Liver (tissue), 9 donors: ENCODE results near the gene TRIM59. TPM values are rescaled to one million over a fixed set of nuclear protein-coding genes. Genes with fewer than 3 reads are reported as not detected.

Source experiments
- DNase-seq: peaks from one replicate; pipeline ENCODE4 v3.0.0-alpha.2; 2017; ENCODE audit warnings: low spot score
- H3K27ac ChIP-seq, 2 donors: one replicate each; pipeline ENCODE4 v1.7.0; 2013; ENCODE audit warnings: inconsistent platforms in 2 of 2, low read length in 2 of 2, control low read depth in 1 of 2, low read depth in 1 of 2, mild to moderate bottlenecking in 1 of 2
- H3K27me3 ChIP-seq, 4 donors: one replicate each; pipeline versions ENCODE4 v1.6.1 to v1.7.0; 2013; ENCODE audit warnings: low read length in 3 of 4, inconsistent platforms in 1 of 4, mild to moderate bottlenecking in 1 of 4, moderate library complexity in 1 of 4; ENCODE audit not compliant: control insufficient read depth in 4 of 4, insufficient read depth in 4 of 4
- H3K36me3 ChIP-seq, 4 donors: one replicate each; pipeline versions ENCODE4 v1.6.1 to v1.7.0; 2013; ENCODE audit warnings: low read length in 3 of 4, mild to moderate bottlenecking in 3 of 4, low read depth in 1 of 4, moderate library complexity in 1 of 4; ENCODE audit not compliant: control insufficient read depth in 4 of 4, insufficient read depth in 3 of 4
- H3K4me1 ChIP-seq, 4 donors: one replicate each; pipeline versions ENCODE4 v1.6.1 to v1.7.0; 2013; ENCODE audit warnings: low read length in 3 of 4, mild to moderate bottlenecking in 3 of 4, moderate library complexity in 1 of 4; ENCODE audit not compliant: control insufficient read depth in 4 of 4, insufficient read depth in 4 of 4
- H3K4me3 ChIP-seq, 3 donors: one replicate each; pipeline versions ENCODE4 v1.6.1 to v1.7.0; 2013; ENCODE audit warnings: low read length in 3 of 3, control low read depth in 1 of 3, low read depth in 1 of 3, mild to moderate bottlenecking in 1 of 3
- H3K9ac ChIP-seq, 2 donors: one replicate each; pipeline ENCODE4 v1.7.0; 2013; ENCODE audit warnings: low read length in 2 of 2, mild to moderate bottlenecking in 2 of 2, moderate library complexity in 2 of 2, control low read depth in 1 of 2, low read depth in 1 of 2
- H3K9me3 ChIP-seq, 4 donors: one replicate each; pipeline versions ENCODE4 v1.6.1 to v1.7.0; 2013; ENCODE audit warnings: low read length in 3 of 4; ENCODE audit not compliant: control insufficient read depth in 4 of 4
- EGR1 ChIP-seq, 2 donors: IDR thresholded peaks; 2 replicates each; pipeline ENCODE4 v1.6.1; 2016 to 2018; ENCODE audit warnings: antibody characterized with exemption in 2 of 2, low read depth in 2 of 2
- FOXA1 ChIP-seq: IDR thresholded peaks from 2 replicates; pipeline ENCODE4 v1.6.1; 2016; ENCODE audit warnings: antibody characterized with exemption
- FOXA2 ChIP-seq: IDR thresholded peaks from 2 replicates; pipeline ENCODE4 v1.6.1; 2016; ENCODE audit warnings: antibody characterized with exemption
- GABPA ChIP-seq, 2 donors: IDR thresholded peaks in 1 of 2; conservative IDR thresholded peaks in 1 of 2; 2 replicates each; pipeline ENCODE4 v1.6.1; 2016; ENCODE audit warnings: antibody characterized with exemption in 2 of 2, mild to moderate bottlenecking in 1 of 2, moderate library complexity in 1 of 2
- HNF4G ChIP-seq: IDR thresholded peaks from 2 replicates; pipeline ENCODE4 v1.6.1; 2016; ENCODE audit warnings: antibody characterized with exemption
- MAX ChIP-seq: IDR thresholded peaks from 2 replicates; pipeline ENCODE4 v1.6.1; 2016; ENCODE audit warnings: antibody characterized with exemption
- NR2F2 ChIP-seq: IDR thresholded peaks from 2 replicates; pipeline ENCODE4 v1.6.1; 2016; ENCODE audit warnings: antibody characterized with exemption
- REST ChIP-seq: IDR thresholded peaks from 2 replicates; pipeline ENCODE4 v1.6.1; 2016; ENCODE audit warnings: antibody characterized with exemption, mild to moderate bottlenecking
- RXRA ChIP-seq, 2 donors: IDR thresholded peaks; 2 replicates each; pipeline ENCODE4 v1.6.1; 2017 to 2018; ENCODE audit warnings: antibody characterized with exemption in 2 of 2, mild to moderate bottlenecking in 1 of 2
- SP1 ChIP-seq: IDR thresholded peaks from 2 replicates; pipeline ENCODE4 v1.6.1; 2018; ENCODE audit warnings: antibody characterized with exemption, mild to moderate bottlenecking
- YY1 ChIP-seq: IDR thresholded peaks from 2 replicates; pipeline ENCODE4 v1.6.1; 2016; ENCODE audit warnings: antibody characterized with exemption, mild to moderate bottlenecking
- WGBS: extraction: QIAGEN DNeasy Blood & Tissue Kit; methylation state at CpG from one replicate; pipeline ENCODE4 v1.1.7; 2013; 5-methylcytosine and 5-hydroxymethylcytosine counted together
- polyA plus RNA-seq, 2 donors: library from polyadenylated mRNA; stranded (reverse) in 1 of 2; unstranded in 1 of 2; fragments of 200-250 nt in 1 of 2; fragments of >200 nt in 1 of 2; fragmentation: Nextera tagmentation in 1 of 2; extraction: Ambion mirVana in 1 of 2; gene quantifications; one replicate each; pipeline versions ENCODE4 v1.2.1 to v1.2.3, GENCODE V29; 2013 to 2015
- total RNA-seq, 2 donors: library from RNA; depleted of rRNA; stranded (reverse); fragments of >200 nt; gene quantifications; one replicate each; pipeline ENCODE4 v1.2.3, GENCODE V29; 2014
- donor health status: healthy.
- donor health status: healthy.
- donor health status: healthy.
- donor health status: healthy.
- donor health status: healthy.

Gene TRIM59
- 10 to 100 TPM in 1 of 2 donors, under 1 TPM in 1; 0.84 to 33.3 TPM for total RNA-seq
- under 1 TPM; 0.18 to 0.90 TPM for polyA plus RNA-seq

GRCh38 chr3:160449636-160450598 is at the start of gene TRIM59:
TRIM59 (minus strand) TSS chr3:160449786; CDS start chr3:160439183, 10,603 bp downstream.
- Histone ChIP-seq H3K9ac (no peak within 1 kb of the TSS), H3K4me1 (peaks cover 2 to 9% (median 5%) of the 10 kb centered on the region in 4 donors), H3K36me3 (no peaks in the 10 kb centered on the region), H3K27me3 (peaks cover 0 to 2% (median 0%) of the 10 kb centered on the region in 4 donors), H3K9me3 (peaks cover 0 to 1% (median 0%) of the 10 kb centered on the region in 4 donors), H3K27ac (peak within 1 kb of the TSS in 1 of 2 donors; percentile 47), H3K4me3 (peak within 1 kb of the TSS; percentile 47 to 75 (median 52))
- peak; percentile 95 for DNase-seq
- TF ChIP-seq REST (no peak), MAX (peak; percentile 95), FOXA1 (no peak), YY1 (peak; percentile 12), SP1 (peak; percentile 7)
- 18% methylated on average over 71 of the region's 71 CpGs for WGBS

GRCh38 chr3:160498202-160498601 is 48.6 kb upstream of the TRIM59 start:
- Histone ChIP-seq H3K36me3 (peaks cover 7 to 20% (median 15%) of the 10 kb centered on the region in 4 donors), H3K27me3 (no peaks in the 10 kb centered on the region), H3K27ac (no peak overlapping the region), H3K4me3 (no peak overlapping the region), H3K9ac (no peak overlapping the region), H3K4me1 (no peaks in the 10 kb centered on the region), H3K9me3 (no peaks in the 10 kb centered on the region)
- TF ChIP-seq FOXA2 (no peak), NR2F2 (no peak), RXRA (IDR thresholded peaks at IDR 0.05) (no peak)
- WGBS = 97% methylated on average over 1 of the region's 1 CpG
- DNase-seq = no peak

- Histone ChIP-seq H3K4me3 (no peak overlapping the region), H3K4me1 (peaks cover 0 to 4% (median 1%) of the 10 kb centered on the region in 4 donors), H3K9me3 (no peaks in the 10 kb centered on the region), H3K27ac (no peak overlapping the region), H3K27me3 (no peaks in the 10 kb centered on the region), H3K9ac (no peak overlapping the region), H3K36me3 (no peaks in the 10 kb centered on the region)
- DNase-seq = no peak
- TF ChIP-seq FOXA2 (no peak), YY1 (no peak), MAX (no peak), GABPA (IDR thresholded peaks at IDR 0.05 in 1 of 2, conservative IDR thresholded peaks at IDR 0.05 in 1 of 2) (no peak), RXRA (IDR thresholded peaks at IDR 0.05) (no peak), HNF4G (no peak), SP1 (no peak), EGR1 (IDR thresholded peaks at IDR 0.05; ENCODE audit: low read depth in 2 of 2) (no peak)
These were observed 40.6 kb upstream of the TRIM59 start for GRCh38 chr3:160490166-160490565.
